SH-SY5Y (cell line): ENCODE results near the gene AGTRAP.

Source experiments
- GATA2 ChIP-seq: IDR thresholded peaks from 2 replicates; pipeline ENCODE4 v1.6.1; 2011; ENCODE audit warnings: mild to moderate bottlenecking, low read depth, low read length
- GATA3 ChIP-seq: IDR thresholded peaks from 2 replicates; pipeline ENCODE4 v1.6.1; 2011; ENCODE audit warnings: low read depth, mild to moderate bottlenecking, low read length, moderate library complexity

DNA sequence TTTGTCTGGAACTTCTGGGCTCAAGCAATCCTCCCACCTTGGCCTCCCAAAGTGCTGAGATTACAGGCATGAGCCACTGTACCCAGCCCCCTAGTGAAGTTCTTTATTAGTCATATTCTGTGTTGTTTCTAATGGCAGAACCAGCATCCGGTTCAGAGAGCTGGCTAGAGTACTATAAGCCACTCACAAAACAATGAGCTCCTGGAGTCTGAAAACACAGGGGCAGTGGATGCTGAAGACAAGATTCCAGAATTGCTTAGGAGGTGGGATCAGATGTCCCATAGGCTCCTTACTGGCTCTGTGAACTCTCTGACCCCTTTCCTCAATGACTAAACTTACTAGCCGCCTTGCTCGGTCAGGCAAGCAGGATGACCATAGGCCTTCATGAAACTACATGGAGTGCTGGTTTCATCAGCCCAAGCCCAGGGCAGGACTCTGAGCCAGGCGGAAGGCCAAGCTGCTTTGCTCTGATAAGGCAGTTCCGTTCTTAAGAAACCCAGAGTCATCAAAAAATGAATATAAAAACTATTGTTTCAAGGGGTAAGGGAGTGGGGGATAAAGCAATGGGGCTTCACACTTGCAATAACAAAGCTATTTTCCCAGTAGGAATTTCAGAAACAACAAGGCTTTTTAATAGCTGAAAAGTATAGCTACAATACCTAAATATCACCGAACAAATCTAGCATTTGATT, 61.7 kb downstream of the AGTRAP start:
- no peak for TF ChIP-seq GATA2
- TF ChIP-seq GATA3: no peak
